GM19395 (cell line): Measurements from ENCODE around the gene IL31RA.
"Not testable (repeated sequence)": the region's sequence is repeated elsewhere in the genome, so short reads cannot be mapped to it uniquely, and the experiment has no call there.

Experiments used
- ATAC-seq: cut with Tn5 transposase; IDR thresholded peaks from one replicate; pipeline ENCODE4 v1.9.1; 2021; ENCODE audit warnings: mild to moderate bottlenecking, moderate library complexity; ENCODE audit not compliant: unreplicated experiment

IL31RA gene

DNA sequence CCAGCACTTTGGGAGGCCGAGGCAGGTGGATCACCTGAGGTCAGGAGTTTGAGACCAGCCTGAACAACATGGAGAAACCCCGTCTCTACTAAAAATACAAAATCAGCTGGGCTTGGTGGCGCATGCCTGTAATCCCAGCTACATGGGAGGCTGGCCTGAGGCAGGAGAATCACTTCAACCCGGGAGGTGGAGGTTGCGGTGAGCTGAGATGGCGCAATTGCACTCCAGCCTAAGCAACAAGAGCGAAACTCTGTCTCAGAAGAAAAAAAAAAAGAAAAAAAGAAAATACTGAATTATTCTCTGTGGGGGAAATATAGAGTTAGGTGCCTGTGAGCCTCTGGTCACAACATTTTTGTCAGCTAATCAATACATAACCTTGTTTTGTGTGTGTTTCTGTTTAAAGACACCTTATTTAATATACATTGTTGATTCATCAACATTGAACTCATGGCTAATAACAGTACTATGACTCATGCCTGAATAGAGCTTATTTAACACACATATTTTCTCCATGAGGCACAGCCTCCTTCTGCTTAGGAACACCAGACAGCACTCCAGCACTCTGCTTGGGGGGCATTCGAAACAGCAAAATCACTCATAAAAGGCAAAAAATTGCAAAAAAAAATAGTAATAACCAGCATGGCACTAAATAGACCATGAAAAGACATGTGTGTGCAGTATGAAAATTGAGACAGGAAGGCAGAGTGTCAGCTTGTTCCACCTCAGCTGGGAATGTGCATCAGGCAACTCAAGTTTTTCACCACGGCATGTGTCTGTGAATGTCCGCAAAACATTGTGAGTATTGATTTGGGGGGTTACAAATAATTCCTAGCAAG lies at the start of gene IL31RA:
Gene IL31RA (plus strand): TSS at position 519 of the 836 bp plus-strand sequence. CDS start 214 bp downstream, at position 733.
- ATAC-seq, result no peak

DNA sequence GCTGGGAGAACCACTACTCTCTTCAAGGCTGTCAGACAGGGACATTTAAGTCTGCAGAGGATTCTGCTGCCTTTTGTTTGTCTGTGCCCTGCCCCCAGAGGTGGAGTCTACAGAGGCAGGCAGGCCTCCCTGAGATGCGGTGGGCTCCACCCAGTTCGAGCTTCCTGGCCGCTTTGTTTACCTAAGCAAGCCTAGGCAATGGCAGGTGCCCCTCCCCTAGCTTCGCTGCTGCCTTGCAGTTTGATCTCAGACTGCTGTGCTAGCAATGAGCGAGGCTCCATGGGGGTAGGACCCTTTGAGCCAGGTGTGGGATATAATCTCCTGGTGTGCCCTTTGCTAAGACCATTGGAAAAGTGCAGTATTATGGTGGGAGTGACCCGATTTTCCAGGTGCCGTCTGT lies 42.3 kb upstream of the IL31RA start:
- not testable (repeated sequence) for ATAC-seq

DNA sequence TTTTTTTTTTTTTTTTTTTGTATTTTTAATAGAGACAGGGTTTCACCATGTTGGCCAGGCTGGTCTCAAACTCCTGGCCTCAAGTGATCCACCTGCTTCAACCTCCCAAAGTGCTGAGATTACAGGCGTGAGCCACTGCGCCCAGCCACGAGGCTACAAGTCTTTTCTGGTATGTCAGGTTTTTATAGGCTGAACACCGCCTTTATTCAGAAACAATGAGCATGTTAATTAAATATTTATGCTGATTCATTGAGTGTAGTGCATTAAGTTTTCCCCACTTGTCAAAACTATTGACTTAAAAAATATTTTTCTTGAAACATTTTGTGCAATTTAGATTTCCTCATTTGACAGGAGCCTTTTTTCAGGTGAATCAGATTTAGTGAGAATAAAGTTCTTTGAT lies 35.2 kb upstream of the IL31RA start:
- ATAC-seq, result not testable (repeated sequence)

DNA sequence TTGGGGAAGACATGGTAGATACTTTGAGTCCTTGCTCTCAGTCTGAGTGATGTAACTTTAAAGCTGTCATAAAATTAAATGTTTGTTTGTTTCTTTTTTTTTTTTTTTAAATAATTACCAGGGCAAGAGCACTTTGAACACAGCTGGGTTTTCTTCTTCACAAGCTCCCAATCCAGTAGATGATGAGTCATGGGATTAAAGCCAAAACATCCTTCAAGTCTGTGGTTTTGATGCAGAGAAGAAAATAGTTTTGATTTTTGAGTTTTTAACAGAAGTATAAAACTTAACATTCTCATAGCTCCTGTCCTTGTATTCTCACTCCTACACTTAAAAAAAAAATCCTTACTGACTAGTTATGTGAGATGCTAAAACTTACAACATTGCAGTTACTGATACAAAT lies 34.8 kb upstream of the IL31RA start:
- ATAC-seq, result no peak

DNA sequence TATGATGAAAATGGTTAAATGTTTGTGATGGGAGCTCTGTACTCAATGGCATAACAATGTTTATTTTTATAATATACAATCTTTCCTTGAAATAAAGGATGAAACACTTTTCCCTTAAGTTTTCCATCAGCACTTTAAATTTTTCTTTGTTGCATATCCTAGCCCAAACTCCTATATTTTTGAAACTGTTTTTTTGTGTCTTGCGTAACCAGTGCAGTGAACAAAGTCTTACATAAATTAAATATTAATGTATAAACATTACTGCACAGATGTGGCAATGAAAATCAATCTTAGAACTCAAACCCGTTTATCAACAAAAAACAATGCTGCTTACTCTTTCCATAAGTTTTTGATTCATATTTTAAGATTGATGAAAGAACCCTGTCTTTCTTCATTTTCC lies 34.1 kb upstream of the IL31RA start:
- no peak for ATAC-seq

DNA sequence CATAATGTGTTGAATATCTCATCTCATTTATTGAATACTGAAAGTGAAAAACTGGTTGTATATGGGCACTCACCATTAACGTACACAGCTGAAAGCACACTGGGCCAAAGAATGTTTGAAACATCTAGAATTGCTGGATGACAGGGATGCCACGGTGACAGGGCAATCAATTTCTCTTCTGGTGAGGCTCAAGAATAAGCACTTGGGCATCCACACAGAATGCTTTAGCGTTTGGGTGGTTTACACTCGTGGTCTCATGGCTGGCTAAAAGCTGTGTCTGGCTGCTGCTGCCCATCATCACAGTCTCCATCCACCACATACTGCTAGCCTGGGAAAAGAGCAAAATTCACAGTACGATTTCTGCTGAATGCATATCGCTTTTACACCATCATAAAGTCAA lies 30.7 kb upstream of the IL31RA start:
- no peak for ATAC-seq

DNA sequence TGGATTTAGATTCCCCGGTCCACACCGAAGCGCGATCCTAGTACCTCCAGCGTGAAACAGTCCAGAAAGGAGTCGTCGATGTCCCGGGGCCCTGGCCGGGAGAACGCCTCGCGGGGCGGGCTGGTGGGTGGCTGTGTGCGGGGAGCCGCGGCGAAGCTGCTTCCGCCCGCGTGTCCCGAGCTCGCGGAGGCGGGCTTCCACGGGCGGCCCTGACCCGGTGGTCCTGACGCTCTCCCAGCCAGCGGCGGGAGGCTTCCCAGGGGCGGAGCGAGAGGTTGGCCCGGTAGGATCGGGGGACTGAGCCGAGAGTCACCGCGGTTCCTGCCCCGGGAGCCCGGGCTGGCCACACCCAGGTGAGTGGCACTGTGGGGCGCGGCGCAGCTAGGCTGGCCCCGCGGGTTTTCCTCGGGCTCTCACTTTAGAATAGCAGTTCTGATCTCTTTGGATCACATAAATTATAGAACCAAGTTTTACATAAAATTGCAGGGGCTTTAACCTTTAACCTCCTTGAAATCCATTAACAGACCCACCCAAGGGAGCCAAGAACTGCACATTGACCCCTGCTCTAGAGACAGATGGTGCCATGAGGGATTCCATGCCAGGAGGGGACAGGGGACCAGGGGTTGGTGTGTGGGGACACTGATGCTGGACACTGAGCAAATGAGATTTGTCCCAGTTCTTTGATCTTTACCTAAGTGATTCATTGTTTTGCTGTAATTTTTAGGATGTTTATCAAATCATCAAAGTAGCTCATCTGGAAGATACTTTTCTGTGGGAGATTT lies 29.2 kb upstream of the IL31RA start:
- ATAC-seq, result no peak

DNA sequence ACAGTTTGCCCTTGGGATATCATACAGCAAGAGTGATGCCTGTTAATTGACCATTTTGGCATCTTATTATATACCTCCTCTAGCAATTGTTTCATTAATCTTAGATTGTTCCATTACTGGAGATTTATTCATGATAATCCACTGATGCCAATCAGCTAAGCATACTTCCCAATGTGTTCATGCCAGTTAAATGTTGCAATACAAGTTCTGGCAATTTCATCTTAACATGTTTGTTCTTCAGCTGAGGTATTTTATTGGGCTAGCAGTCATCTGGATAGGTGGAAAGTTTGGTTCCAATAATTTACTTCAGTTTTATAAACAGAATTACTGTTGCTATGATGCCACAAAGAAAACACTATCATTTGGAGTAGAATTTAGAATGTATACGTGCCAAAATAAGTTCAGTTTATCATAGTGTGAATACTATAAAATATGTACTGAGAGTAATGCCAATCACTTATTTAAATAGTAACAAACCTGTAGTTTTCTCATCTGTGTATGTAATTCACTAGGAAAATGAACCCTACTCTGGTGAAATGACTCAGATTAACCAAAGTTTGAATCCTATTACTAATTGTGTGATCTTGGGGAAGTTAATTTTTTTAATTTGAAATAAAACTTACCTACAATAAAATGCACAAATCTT lies 27.9 kb upstream of the IL31RA start:
- no peak for ATAC-seq

DNA sequence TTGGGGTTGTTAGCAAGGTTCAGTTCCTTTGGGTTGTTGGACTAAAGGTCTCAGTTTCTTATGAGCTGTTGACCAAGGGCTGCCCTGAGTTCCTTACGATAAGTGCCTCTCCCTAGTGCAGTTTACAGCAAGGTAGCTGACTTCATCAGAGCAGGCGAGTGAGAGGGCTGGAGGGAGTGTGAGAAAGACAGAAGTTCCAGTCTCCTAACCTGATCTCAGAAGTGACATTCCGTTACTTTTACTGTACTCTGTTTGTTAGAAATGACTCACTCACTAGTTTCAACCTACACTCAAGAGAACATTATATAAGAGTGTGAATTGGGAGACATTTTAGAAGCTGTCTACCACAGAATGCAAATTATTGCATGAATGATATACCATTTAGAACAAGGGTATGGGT lies 21.2 kb upstream of the IL31RA start:
- no peak for ATAC-seq

DNA sequence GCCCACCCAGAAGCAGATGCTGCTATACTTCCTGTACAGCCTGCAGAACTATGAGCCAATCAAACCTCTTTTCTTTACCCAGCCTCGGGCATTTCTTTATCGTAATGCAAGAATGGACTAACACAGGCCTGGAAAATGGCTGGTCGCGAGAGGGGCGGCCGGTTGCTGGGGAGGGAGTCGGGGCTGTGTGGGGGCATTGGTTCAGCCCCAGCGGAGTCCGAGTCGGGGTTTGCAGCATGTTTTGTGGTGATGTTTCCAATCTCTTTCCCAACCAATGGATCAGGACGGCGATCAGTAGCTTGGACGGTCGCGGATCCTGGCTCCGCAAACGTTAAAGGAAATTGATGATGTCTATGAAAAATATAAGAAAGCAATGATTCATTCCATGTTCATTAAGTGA lies 18.7 kb upstream of the IL31RA start:
- no peak for ATAC-seq

DNA sequence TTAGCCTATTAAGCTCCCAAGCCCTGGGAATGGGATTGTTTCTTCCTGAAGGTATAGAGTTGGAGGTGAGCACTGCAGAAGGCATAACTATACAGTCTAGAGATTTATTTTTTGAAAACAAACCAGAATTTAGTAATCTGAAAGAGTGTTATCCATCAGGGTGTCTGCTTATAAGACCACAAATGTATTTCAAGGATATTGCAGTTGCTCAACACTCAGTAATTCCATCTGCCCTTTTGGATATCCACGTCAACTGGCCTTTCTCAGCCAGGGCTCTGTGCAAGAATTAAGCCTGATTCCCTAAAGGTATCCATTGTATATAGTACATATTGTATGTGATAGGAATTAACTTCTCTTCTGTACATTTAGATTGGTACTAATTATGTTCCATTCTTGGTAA lies 15.0 kb upstream of the IL31RA start:
- no peak for ATAC-seq

DNA sequence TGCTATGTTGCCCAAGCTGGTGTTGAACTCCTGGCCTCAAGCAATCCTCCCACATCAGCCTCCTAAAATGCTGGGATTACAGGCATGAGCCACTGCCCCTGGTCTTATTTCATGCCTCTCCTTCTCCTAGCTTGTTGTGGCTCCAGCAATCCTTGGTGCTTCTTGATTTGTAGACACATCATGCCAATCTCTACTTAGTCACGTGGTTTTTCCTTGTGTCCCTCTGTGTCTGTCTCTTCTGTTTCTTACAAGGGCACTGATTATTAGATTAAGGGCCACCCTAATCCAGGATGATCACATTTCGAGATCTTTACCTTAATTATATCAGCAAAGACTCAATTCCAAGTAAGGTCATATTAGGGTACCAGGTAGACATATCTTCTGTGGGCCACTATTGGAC lies 9.2 kb upstream of the IL31RA start:
- ATAC-seq, result no peak

DNA sequence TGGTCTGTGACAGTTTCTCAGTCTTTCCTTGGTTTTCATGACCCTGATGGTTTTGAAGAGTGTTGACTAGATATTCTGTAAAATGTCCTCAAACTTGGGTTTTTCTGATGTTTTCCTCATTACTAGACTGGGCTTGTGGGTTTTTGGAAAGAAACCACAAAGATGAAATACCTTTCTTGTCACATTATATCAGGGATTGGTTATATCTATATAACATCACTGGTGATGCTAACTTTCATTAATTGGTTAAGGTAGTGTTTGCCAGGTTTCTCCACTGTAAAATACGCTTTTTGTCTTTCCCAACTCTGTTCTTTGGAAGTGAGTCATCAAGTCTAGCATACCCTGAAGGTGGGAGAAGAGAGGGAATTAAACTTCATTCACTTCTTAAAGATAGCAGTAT lies 3.3 kb upstream of the IL31RA start:
- no peak for ATAC-seq

DNA sequence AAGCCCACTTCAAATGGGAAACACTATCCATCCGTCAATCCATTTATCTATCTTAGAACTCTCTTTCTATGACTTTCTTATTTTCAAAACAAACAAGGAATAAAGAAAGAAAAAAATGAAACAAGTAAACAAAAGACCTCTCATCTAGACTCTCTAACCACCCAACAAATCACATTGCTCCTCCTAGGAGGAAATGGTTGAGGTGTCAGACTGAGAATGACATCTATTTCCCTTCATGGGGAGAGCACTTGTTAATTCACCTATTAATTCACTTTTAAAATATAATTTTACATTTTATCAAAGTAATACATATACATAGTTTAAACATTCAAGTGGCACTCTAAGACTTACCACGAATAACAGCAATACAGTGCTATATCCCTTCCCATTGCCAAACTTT lies 2.4 kb upstream of the IL31RA start:
- no peak for ATAC-seq

DNA sequence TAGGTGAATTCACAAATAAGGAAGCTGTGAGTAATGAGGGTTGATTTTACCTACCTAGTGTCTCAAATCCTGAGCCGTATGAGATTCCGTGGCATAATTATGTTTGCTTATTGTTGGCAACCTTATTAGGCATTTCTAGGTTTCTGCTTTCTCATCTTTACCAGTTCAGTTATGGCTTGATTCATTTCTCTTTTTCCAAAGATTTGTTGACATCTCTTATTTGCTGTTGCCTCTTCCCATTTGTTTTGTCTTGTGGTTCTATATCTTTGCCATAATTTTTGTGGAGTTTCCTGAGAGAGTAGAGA lies 470 bp downstream of the IL31RA start:
- ATAC-seq, result no peak

DNA sequence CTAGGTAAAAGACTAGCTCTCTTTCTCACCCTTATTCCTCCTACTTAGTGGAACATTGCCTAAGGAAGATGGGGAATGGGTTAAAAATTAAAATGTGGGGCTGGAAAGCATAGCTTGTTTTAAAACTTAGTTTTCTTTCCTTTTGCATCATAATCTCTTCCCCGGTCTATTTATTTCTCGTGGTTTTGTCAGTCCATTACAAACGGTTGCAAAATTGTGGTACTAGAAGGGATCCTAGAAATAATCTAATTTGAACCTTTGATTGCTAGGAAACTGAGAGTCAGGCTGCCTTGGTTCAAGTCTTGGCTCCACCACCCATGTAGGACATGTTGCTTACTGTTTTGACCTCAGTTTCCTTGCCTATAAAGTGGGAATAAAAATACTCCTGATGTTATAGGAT lies 1.3 kb downstream of the IL31RA start:
- no peak for ATAC-seq

DNA sequence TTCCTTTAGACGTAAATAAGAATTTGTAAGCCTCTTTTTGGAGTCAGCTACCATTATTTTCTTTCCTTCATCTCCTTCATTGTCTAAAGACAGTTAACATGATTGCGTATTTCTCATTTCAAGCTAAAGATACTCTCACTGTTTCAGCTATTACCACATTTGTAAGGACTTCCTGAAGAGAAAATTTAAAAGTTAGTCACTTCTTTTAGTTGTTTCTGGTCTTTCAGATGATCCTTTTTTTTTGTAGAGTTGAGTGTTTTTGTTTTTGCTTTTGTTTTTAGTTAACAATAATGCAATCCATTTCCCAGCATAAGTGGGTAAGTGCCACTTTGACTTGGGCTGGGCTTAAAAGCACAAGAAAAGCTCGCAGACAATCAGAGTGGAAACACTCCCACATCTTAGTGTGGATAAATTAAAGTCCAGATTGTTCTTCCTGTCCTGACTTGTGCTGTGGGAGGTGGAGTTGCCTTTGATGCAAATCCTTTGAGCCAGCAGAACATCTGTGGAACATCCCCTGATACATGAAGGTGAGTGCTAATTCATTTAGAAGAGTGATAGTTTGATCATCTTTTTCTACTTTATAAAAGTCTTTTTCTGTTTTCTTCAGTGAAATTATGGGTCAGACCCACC lies 2.0 kb downstream of the IL31RA start:
- no peak for ATAC-seq

DNA sequence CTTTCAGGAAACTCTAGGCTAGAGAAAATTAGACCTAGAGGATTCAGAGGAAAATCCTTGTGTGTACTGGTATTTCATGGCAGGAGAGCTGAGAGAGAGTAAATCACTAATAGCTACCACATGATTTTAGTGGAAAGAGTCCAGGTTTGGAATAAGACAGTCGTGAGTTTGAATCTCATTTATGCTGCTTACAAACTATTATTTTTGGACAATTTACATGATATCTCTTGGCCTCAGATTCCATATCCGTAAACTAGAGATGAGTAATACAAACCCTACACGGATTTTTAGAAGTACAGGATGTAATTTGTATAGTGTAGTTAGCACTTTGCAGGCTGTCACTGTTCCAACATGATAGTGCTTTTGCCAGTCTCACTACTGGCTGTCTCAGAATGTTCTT lies 2.7 kb downstream of the IL31RA start:
- no peak for ATAC-seq

DNA sequence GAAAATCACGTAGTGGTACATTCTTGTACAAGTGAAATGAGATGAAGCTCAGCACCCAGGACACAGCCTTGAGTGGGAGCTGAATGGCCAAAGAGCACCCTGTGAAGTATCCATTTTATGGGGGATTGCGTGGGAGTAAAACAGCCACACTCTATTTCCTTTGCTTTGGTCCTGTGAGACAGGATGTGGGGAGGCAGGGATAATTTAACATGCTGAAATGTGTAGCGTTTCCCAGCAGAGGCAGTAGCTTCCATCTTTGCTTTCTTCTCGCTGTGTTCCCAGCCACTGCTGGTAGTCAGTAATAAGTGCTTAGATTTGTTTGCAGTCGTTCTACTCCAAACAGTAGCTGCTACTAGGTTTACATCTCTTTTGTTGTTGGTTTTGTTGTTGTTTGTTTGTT lies 4.4 kb downstream of the IL31RA start:
- ATAC-seq, result no peak

DNA sequence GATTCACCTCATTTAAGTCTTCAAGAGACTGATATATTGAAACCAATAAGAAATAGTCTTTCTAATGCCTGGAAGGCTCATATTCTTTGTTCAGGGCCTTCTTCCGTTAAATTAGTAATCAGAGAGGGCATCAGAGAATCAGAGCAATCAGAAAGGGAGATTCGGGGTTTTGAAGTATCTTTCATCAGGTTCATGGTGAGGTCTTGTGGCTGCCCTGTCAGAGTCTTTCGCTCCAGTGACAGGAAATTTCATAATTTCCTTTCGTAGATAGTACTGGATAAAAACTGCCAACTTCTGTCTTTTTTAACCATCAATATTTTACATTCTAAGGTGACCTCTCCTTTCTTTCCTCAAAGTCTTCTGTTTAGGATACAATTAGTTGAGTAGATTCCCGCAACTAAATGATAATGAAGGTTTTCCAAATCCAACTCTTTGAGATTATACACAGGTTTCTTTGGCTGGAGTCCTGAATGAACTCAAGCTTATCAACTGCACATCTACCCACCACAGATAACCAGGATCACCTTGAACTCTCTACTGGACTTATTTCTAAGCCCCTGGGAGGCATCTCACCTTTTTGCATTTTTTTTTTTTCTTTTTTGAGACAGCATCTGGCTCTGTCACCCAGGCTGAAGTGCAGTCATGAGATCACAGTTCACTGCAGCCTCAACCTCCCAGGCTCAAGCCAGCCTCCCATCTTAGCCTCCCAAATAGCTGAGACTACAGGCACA lies 5.5 kb downstream of the IL31RA start:
- no peak for ATAC-seq

DNA sequence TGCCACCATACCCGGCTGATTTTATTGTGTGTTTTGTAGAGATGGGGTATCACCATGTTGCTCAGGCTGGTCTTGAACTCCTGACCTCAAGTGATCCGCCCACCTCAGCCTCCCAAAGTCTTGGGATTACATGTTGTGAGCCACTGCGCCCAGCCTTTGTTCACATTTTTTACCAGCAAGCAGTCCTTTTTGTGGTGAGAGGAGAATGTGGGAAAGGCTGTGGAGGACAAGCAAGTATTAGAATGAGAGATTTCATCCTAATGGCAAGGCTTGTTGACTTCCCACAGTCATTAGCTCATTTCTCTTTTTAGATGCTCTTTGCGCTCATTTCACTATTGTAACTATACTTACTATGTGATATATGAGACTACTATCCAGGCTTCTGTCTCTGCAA lies 6.1 kb downstream of the IL31RA start:
- no peak for ATAC-seq
